ENCODE measurements around the gene POU2F3.
A peak's percentile ranks its signal among the peaks of the same experiment; 100 is the strongest.

The POU2F3 gene

GRCh38 chr11:120233207-120233803, 6.6 kb upstream of the POU2F3 start:
- H3K27ac ChIP-seq = no peak overlapping the region
- H3K4me3 ChIP-seq = no peak overlapping the region
- TF ChIP-seq CTCF (IDR thresholded peaks at IDR 0.05) = no peak
- no peak for DNase-seq (ENCODE audit: low spot score)

- Histone ChIP-seq H3K4me3 (no peak overlapping the region), H3K27ac (no peak overlapping the region)
- no peak for DNase-seq (ENCODE audit: low spot score)
- peak; percentile 60 for TF ChIP-seq CTCF (IDR thresholded peaks at IDR 0.05)
Measured at GRCh38 chr11:120235024-120235628, 4.8 kb upstream of the POU2F3 start.

GRCh38 chr11:120236169-120237107, 3.5 kb upstream of the POU2F3 start:
- no peak for DNase-seq (ENCODE audit: low spot score)
- no peak overlapping the region for H3K27ac ChIP-seq

DNA sequence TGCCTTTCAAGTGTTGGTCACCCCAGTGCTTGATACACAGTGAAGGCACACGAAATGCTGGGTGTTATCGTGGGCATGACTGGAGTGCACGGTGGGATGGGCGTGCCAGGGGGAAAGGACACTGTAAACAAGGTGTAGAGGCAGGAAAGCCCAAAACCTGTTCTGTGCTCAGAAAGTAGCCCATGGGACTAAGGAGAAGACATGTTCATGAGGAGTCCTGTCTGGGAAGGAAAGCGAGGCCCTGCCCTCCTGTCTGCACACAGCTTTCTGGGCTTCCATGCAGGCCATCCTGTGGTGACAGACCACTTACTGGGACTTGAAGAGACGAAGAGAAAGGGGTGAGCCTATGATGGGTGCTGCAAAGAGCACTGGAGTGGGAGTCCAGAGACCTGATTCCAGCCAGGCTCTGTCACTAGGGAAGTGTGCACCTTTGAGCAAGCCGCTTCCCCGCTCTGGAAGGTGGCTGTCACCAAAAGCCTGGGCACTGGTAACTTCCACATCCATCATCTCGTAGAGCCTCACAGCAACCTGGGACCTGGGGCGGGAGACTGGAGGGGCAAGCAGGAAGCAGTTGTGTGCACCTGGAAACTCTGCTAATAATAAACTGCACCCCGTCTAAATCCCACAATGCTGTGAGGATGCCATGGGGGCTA, 846 bp upstream of the POU2F3 start:
- no peak overlapping the region for H3K27ac ChIP-seq
- no peak for TF ChIP-seq CTCF (IDR thresholded peaks at IDR 0.05)
- no peak overlapping the region for H3K4me3 ChIP-seq
- DNase-seq (ENCODE audit: low spot score) = no peak

More at GRCh38 chr11:120236169-120237107, 3.5 kb upstream of the POU2F3 start:
- no peak for TF ChIP-seq CTCF (IDR thresholded peaks at IDR 0.05)
- no peak overlapping the region for H3K4me3 ChIP-seq

DNA sequence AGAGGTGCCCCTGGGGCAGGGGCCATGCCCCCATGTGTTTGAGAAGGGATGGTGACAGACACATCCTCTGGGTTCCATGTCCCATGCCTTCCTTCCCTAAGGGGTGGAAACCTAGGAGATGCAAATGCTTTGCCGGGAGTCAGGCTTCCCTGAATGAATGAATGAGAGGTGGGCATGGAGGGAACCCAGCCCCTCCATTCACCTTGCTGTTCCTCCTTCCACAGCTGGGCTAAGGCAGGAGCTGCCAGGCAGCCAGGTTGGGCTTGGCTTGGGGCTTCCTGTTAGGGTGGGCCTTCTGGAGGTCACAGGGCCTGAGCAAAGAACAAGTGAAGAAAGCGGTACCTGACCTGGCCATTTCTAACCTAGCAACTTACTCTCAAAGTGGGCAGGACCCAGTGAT, 926 bp downstream of the POU2F3 start:
- no peak for TF ChIP-seq CTCF (IDR thresholded peaks at IDR 0.05)
- H3K27ac ChIP-seq = no peak overlapping the region
- H3K4me3 ChIP-seq = no peak overlapping the region
- DNase-seq (ENCODE audit: low spot score) = no peak

DNA sequence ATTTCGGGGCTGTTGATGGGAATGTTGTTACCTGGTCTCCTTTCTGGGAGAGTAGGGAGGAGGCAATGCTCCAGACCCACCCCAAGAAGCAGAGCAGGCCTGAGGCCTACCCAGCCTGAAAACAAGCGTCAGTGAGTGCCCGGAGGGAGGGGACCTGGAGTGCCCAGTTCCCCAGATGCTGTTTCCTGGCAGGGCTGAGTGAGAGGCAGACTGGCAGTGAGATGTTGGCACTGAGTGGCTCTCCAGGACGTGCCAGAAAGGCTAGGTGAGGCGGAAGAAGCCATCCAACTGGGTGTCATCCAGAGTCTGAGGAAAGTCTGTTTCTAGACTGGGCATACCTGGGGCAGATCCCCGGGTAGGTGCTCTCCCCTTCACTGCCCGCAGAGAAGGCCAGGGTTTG, 1.3 kb downstream of the POU2F3 start:
- H3K4me3 ChIP-seq = no peak overlapping the region
- no peak overlapping the region for H3K27ac ChIP-seq
- DNase-seq (ENCODE audit: low spot score) = no peak
- no peak for TF ChIP-seq CTCF (IDR thresholded peaks at IDR 0.05)
